Measurements from ENCODE around the gene TRAF1. TPM values are rescaled to one million over a fixed set of nuclear protein-coding genes. Genes with fewer than 3 reads are reported as not detected.

Gene TRAF1
- total RNA-seq, 4 donors from 2014 or later, result 3.3 to 14.0 (median 8.8) TPM

DNA sequence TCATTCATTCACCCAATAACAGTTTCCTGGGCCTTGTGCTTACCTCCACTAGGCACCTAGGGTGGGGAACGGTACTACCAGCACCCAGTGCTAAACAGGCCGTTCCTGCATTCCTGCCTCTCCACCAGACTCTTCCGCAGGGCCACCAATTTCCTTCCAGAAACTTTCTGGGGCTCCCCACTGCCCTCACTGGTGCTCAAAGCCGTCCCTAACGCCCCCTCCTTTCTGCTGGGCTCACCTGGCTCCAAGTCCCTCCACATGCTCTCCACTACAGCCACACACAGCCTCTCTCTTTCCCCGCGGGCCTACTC, 51.0 kb downstream of the TRAF1 start:
- TF ChIP-seq, protein P1, sequence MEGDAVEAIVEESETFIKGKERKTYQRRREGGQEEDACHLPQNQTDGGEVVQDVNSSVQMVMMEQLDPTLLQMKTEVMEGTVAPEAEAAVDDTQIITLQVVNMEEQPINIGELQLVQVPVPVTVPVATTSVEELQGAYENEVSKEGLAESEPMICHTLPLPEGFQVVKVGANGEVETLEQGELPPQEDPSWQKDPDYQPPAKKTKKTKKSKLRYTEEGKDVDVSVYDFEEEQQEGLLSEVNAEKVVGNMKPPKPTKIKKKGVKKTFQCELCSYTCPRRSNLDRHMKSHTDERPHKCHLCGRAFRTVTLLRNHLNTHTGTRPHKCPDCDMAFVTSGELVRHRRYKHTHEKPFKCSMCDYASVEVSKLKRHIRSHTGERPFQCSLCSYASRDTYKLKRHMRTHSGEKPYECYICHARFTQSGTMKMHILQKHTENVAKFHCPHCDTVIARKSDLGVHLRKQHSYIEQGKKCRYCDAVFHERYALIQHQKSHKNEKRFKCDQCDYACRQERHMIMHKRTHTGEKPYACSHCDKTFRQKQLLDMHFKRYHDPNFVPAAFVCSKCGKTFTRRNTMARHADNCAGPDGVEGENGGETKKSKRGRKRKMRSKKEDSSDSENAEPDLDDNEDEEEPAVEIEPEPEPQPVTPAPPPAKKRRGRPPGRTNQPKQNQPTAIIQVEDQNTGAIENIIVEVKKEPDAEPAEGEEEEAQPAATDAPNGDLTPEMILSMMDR (IDR thresholded peaks at IDR 0.05), result no peak
- no peak for TF ChIP-seq POLR2A (IDR thresholded peaks at IDR 0.05)
- H3K27ac ChIP-seq, result peak overlapping the region; percentile 90 to 97 (median 94)
- H3K9me3 ChIP-seq, result no peaks in the 10 kb centered on the region
- peak overlapping the region; percentile 57 to 88 (median 77) for H3K4me3 ChIP-seq
- peaks cover 0 to 17% (median 7%) of the 10 kb centered on the region in 4 donors for H3K4me1 ChIP-seq
- H3K36me3 ChIP-seq, result no peaks in the 10 kb centered on the region
- no peak for DNase-seq
- H3K27me3 ChIP-seq, result no peaks in the 10 kb centered on the region

DNA sequence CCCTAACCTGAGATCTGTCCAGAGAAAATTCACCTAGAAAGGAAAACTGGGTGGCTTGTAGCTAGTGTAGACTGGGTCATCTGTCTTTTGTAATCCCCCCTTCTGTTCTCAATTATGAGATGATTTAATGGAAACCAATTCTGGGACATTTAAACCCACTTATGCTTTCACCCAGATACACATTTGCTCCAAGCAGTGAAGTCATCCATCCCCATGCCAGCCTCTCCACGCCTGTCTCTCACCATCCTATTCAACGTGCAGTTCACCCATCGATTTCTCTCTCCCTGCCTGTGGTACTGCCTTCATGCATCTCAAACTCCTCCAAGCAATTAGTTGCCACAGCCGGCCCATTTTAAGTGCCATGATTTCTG, 51.4 kb downstream of the TRAF1 start:
- DNase-seq, result no peak
- no peak overlapping the region for H3K4me3 ChIP-seq
- TF ChIP-seq, protein P1 (IDR thresholded peaks at IDR 0.05), result no peak
- no peak for TF ChIP-seq POLR2A (IDR thresholded peaks at IDR 0.05)
- H3K9me3 ChIP-seq, result no peaks in the 10 kb centered on the region
- H3K4me1 ChIP-seq, result peaks cover 0 to 17% (median 7%) of the 10 kb centered on the region in 4 donors
- peak overlapping the region; percentile 90 to 97 (median 94) for H3K27ac ChIP-seq
- H3K36me3 ChIP-seq, result no peaks in the 10 kb centered on the region
- no peaks in the 10 kb centered on the region for H3K27me3 ChIP-seq

DNA sequence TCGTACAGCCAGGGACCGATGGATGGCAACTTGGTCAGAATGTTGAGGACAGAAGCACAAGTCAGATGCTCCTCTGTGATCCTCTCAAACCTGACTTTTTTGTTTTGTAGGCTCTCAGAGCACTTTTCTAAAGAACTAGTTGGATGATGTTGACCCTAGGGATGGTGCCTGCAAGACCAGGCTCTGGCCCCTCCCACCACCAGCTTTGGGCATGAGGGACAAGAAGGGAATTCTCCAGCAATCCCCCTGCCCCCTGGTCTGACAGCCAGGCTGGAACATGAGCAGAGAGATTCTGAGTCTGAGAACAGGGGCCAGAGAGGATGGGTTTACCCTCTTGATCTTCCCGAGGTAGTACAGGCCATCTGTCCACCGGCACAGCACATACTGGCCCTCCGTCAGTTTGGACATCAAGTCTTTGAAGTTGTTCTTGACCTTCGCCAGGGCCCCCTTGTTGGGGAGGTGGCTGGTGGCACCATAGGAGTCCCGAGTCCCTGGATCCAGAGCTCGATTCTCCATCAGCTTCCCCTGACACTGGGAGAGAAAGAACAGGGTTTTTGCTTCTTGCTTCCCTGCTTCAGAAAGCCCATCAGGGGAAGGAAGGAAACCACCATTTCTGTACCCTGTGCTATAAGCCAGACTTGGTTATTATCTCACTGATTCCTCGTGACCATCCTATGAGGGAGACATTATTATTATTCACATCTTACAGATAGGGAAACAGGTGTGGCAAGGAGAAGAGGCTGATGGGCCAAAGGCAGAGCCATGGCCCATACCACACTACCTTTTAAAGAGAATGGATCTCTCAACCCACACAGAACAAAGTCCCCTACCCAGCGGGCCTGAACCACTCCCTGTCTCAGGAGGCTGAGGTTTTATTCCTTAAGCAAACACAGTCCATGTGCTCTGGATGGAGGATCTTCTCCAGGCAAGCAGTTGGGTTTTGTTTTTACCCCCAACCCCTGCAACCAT, 52.1 kb downstream of the TRAF1 start:
- H3K27ac ChIP-seq, result peak overlapping the region; percentile 13 to 97 (median 92)
- no peaks in the 10 kb centered on the region for H3K36me3 ChIP-seq
- peaks cover 0 to 17% (median 7%) of the 10 kb centered on the region in 4 donors for H3K4me1 ChIP-seq
- DNase-seq, result no peak
- no peaks in the 10 kb centered on the region for H3K27me3 ChIP-seq
- no peaks in the 10 kb centered on the region for H3K9me3 ChIP-seq
- TF ChIP-seq, protein P1 (IDR thresholded peaks at IDR 0.05), result no peak
- H3K4me3 ChIP-seq, result no peak overlapping the region

DNA sequence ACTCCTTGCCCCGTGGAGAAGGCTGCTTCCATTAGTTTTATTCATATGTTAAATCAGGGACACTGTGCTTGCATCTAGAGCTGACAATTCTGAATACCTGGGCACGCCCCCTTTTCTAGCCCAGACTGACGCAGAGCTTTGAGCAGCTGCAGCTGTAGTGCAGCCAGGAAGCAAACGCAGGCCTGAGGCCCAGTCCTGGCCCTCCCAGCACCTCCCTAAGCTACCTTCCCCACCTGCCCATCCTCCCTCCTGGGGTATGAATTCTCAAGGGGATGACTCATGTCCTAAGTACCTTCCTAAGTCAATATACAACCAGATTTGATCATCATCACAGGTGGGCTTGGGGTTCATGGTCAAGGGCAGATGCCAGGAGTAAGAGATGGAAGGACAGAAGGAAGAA, 53.1 kb downstream of the TRAF1 start:
- no peak for DNase-seq
- peaks cover 0 to 16% (median 8%) of the 10 kb centered on the region in 4 donors for H3K4me1 ChIP-seq
- H3K27ac ChIP-seq, result peak overlapping the region in 2 of 4 donors; percentile 17 to 90
- no peaks in the 10 kb centered on the region for H3K27me3 ChIP-seq
- H3K36me3 ChIP-seq, result no peaks in the 10 kb centered on the region
- no peaks in the 10 kb centered on the region for H3K9me3 ChIP-seq
- H3K4me3 ChIP-seq, result no peak overlapping the region
- no peak for TF ChIP-seq POLR2A (IDR thresholded peaks at IDR 0.05)
- TF ChIP-seq, protein P1 (IDR thresholded peaks at IDR 0.05), result no peak

DNA sequence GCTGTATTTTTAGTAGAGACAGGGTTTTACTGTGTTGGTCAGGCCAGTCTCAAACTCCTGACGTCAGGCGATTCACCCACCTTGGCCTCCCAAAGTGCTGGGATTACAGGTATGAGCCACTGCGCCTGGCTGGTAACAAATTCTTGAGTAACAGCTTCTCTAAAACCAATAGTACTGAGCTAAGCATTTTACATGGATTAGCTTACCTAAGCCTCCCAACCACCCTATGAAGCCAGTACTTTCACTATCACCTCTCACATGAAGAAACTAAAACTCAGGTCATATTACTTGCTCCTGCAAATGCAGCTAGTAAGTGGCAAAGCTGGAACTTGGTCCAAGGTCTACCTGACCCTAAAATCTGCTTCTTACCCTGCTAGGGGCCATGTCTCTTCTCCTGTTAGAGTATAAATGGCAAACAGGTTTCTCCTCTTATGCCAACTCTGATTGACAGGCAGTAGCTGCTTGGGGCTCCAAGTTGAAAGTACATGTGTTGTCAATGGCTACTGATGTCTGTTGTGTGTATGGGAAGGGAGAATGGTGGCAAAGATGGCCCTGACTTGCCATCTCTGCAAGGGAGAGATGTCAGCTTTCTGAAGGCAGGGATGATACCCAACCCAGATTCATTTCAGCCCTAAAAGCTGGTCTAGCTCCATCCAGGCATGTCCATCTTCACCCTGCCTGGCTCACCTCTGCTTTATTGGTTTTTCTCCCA, 53.6 kb downstream of the TRAF1 start:
- Histone ChIP-seq H3K4me1 (peaks cover 4 to 15% (median 5%) of the 10 kb centered on the region in 4 donors), H3K27ac (peak overlapping the region in 2 of 4 donors; percentile 17 to 90), H3K36me3 (no peaks in the 10 kb centered on the region), H3K9me3 (no peaks in the 10 kb centered on the region), H3K27me3 (no peaks in the 10 kb centered on the region), H3K4me3 (no peak overlapping the region)
- no peak for DNase-seq
- TF ChIP-seq POLR2A (IDR thresholded peaks at IDR 0.05), result no peak
- TF ChIP-seq, protein P1 (IDR thresholded peaks at IDR 0.05), result no peak

Measured in Peyer's patch (tissue), 4 donors.